Gastroesophageal sphincter (tissue), 3 donors: Measurements from ENCODE around the gene USP49.

Experiments used
- POLR2A ChIP-seq, 2 donors: fragments of 450-650 bp; IDR thresholded peaks; one replicate each; pipeline ENCODE4 v1.6.1; 2017; ENCODE audit warnings: antibody characterized with exemption in 2 of 2, mild to moderate bottlenecking in 2 of 2, moderate library complexity in 1 of 2
- POLR2AphosphoS5 ChIP-seq: sonication (generic); formaldehyde crosslinking; IDR thresholded peaks from one replicate; pipeline ENCODE4 v1.6.1; 2017; ENCODE audit warnings: antibody characterized with exemption
- TF ChIP-seq, protein P1 (sequence below), 4 experiments: fragments of 200-600 bp in 2 of 4; fragments of 450-650 bp in 2 of 4; sonication (generic) in 1 of 4; IDR thresholded peaks; one replicate each; pipeline ENCODE4 v1.5.1; 2017 to 2019; ENCODE audit warnings: antibody characterized with exemption in 4 of 4, mild to moderate bottlenecking in 2 of 4, moderate library complexity in 2 of 4

DNA sequence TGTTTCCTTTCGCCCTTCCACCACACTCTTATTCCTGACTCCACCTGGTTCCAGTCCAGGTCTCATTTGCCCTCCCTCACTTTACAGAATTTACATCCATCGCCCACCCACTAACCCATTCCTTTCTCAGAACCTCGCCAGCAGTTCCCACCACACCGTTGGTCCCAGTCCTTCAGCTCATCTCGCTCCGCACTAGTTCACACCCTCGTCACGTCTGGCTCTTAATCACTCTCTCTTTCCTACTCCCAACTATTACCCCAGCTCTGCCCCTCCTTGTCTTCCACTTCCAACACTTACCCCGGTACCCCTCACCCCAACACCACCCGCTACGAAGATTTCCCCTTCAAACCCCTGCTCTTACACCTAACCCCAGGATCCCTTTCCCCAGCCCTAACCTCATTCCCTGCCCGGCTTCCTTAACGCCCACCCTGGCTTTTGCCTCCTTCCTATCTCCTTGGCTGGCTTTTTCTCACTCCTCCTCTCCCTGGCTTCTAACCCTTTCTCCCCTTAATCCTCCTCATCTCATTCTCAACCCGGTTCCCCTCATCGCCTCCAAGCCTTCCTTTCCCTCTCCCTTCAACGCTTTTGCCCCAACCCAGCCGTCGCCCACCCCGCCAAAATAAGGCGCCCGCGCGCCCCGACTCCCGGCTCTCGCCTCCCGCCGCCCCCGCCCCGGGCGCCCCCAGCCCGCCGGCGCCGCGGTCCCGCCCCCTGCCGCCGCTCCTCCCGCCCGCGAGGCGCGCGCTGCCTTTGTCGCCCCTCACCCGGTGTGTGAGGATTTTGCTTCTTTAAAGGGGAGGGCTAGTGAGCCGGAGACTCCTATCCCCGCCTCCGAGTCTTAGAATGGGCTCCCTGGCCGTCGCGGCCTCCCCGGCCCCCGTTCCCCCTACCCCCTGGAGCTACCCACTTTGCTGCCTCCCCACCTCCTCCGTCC, 542 bp downstream of the USP49 start:
- TF ChIP-seq, protein P1, sequence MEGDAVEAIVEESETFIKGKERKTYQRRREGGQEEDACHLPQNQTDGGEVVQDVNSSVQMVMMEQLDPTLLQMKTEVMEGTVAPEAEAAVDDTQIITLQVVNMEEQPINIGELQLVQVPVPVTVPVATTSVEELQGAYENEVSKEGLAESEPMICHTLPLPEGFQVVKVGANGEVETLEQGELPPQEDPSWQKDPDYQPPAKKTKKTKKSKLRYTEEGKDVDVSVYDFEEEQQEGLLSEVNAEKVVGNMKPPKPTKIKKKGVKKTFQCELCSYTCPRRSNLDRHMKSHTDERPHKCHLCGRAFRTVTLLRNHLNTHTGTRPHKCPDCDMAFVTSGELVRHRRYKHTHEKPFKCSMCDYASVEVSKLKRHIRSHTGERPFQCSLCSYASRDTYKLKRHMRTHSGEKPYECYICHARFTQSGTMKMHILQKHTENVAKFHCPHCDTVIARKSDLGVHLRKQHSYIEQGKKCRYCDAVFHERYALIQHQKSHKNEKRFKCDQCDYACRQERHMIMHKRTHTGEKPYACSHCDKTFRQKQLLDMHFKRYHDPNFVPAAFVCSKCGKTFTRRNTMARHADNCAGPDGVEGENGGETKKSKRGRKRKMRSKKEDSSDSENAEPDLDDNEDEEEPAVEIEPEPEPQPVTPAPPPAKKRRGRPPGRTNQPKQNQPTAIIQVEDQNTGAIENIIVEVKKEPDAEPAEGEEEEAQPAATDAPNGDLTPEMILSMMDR (IDR thresholded peaks at IDR 0.05), result no peak
- no peak for TF ChIP-seq POLR2A (IDR thresholded peaks at IDR 0.05)
- no peak for TF ChIP-seq POLR2AphosphoS5
